Esophagus muscularis mucosa (tissue), 4 donors: ENCODE data around the gene STARD6. TPM values are rescaled to one million over a fixed set of nuclear protein-coding genes. Genes with fewer than 3 reads are reported as not detected.
"Not testable (repeated sequence)": the region's sequence is repeated elsewhere in the genome, so short reads cannot be mapped to it uniquely, and the experiment has no call there.

ENCODE experiments used
- DNase-seq: peaks from one replicate; pipeline ENCODE4 v3.0.0-alpha.2; 2017; ENCODE audit errors: extremely low spot score
- H3K27ac ChIP-seq, 4 donors: fragments of 200-600 bp; sonication (generic); replicated peaks in 1 of 4; 1 replicate in 3 of 4; 2 replicates in 1 of 4; pipeline ENCODE4 v1.5.1; 2016 to 2019; ENCODE audit warnings: mild to moderate bottlenecking in 1 of 4
- H3K27me3 ChIP-seq, 4 donors: fragments of 200-600 bp; sonication (generic); one replicate each; pipeline versions ENCODE4 v1.5.1 to v1.6.0; 2016 to 2019
- H3K36me3 ChIP-seq, 4 donors: fragments of 200-600 bp; sonication (generic); one replicate each; pipeline ENCODE4 v1.5.1; 2016 to 2019
- H3K4me1 ChIP-seq, 4 donors: fragments of 200-600 bp; sonication (generic); one replicate each; pipeline ENCODE4 v1.5.1; 2016 to 2019
- H3K4me3 ChIP-seq, 4 donors: fragments of 200-600 bp; sonication (generic); 1 replicate in 2 of 4; 2 replicates in 2 of 4; pipeline ENCODE4 v1.5.1; 2016 to 2019; ENCODE audit warnings: mild to moderate bottlenecking in 4 of 4, moderate library complexity in 1 of 4
- H3K9me3 ChIP-seq, 4 donors: fragments of 200-600 bp; sonication (generic); 1 replicate in 3 of 4; 2 replicates in 1 of 4; pipeline ENCODE4 v1.5.1; 2016 to 2019
- CTCF ChIP-seq, 3 experiments: fragments of 200-600 bp in 2 of 3; fragments of 450-650 bp in 1 of 3; sonication (generic) in 2 of 3; IDR thresholded peaks; one replicate each; pipeline ENCODE4 v1.5.1; 2017 to 2019; ENCODE audit warnings: antibody characterized with exemption in 3 of 3, mild to moderate bottlenecking in 2 of 3, moderate library complexity in 1 of 3
- EP300 ChIP-seq: sonication (generic); formaldehyde crosslinking; IDR thresholded peaks from one replicate; pipeline ENCODE4 v1.6.1; 2017; ENCODE audit warnings: antibody characterized with exemption
- POLR2A ChIP-seq: fragments of 450-650 bp; IDR thresholded peaks from one replicate; pipeline ENCODE4 v1.6.1; 2017; ENCODE audit warnings: antibody characterized with exemption, moderate library complexity, mild to moderate bottlenecking, low read depth
- POLR2AphosphoS5 ChIP-seq, 2 donors: sonication (generic); formaldehyde crosslinking; IDR thresholded peaks; one replicate each; pipeline ENCODE4 v1.6.1; 2017; ENCODE audit warnings: antibody characterized with exemption in 2 of 2
- WGBS: methylation state at CpG from one replicate; pipeline ENCODE4 v1.1.5; 2018; 5-methylcytosine and 5-hydroxymethylcytosine counted together
- intact Hi-C: fragments of 100-400 bp; cut with DNase I; formaldehyde crosslinking; loops from one replicate; pipeline ENCODE4 v1.15.1; 2023
- total RNA-seq, 4 donors: library from RNA; depleted of rRNA; stranded (reverse); fragments of >200 nt; gene quantifications; one replicate each; pipeline versions ENCODE4 v1.1.0 to v1.2.1, GENCODE V29; 2016

The STARD6 gene
- total RNA-seq, 4 donors from 2014 or later, result not detected

GRCh38 chr18:54303408-54303807, 54.2 kb downstream of the STARD6 start:
- no peak overlapping the region for H3K27ac ChIP-seq
- no peak overlapping the region for H3K4me3 ChIP-seq
- DNase-seq, result no peak
- H3K36me3 ChIP-seq, result no peaks in the 10 kb centered on the region
- TF ChIP-seq CTCF (IDR thresholded peaks at IDR 0.05) (no peak), POLR2AphosphoS5 (IDR thresholded peaks at IDR 0.05) (no peak), EP300 (no peak), POLR2A (no peak)
- no peaks in the 10 kb centered on the region for H3K4me1 ChIP-seq
- peaks cover 0 to 26% (median 24%) of the 10 kb centered on the region in 4 donors for H3K9me3 ChIP-seq
- intact Hi-C loops, result no loop called here
- H3K27me3 ChIP-seq, result no peaks in the 10 kb centered on the region

- H3K4me3 ChIP-seq, H3K27me3 ChIP-seq, H3K4me1 ChIP-seq, H3K27ac ChIP-seq, intact Hi-C loops, DNase-seq: not testable (repeated sequence)
- WGBS, result 95% methylated on average over 8 of the region's 8 CpGs
- Histone ChIP-seq H3K9me3 (peaks cover 0 to 26% (median 24%) of the 10 kb centered on the region in 4 donors), H3K36me3 (peaks cover 0 to 14% (median 10%) of the 10 kb centered on the region in 4 donors)
These were observed 58.7 kb downstream of the STARD6 start for GRCh38 chr18:54298991-54299390.

DNA sequence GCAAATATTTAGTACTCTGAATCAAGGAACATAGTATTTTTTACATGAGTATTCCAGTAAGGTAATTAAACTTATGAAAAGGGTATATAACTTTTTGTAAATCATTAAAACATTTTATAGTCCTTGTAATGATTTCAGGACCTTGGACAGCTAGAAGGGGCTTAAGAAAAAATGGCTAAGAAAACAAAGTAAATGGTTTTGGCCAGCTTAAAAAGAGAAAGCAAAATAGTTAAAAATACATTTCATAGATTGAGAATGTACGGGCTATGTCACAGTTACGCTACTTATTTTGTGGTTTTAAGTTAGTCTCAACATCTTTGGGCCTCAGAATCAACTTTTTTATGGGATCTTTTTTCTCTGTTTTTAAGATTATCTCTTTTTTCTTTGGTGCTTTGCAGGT, 61.6 kb downstream of the STARD6 start:
- Histone ChIP-seq H3K4me1 (no peaks in the 10 kb centered on the region), H3K4me3 (no peak overlapping the region), H3K27me3 (no peaks in the 10 kb centered on the region), H3K36me3 (peaks cover 8 to 21% (median 18%) of the 10 kb centered on the region in 4 donors), H3K9me3 (peaks cover 0 to 24% (median 21%) of the 10 kb centered on the region in 4 donors), H3K27ac (no peak overlapping the region)
- no peak for DNase-seq
- WGBS, result 96% methylated on average over 2 of the region's 2 CpGs
- TF ChIP-seq CTCF (IDR thresholded peaks at IDR 0.05) (no peak), POLR2AphosphoS5 (IDR thresholded peaks at IDR 0.05) (no peak), POLR2A (no peak), EP300 (no peak)
- intact Hi-C loops, result no loop called here

DNA sequence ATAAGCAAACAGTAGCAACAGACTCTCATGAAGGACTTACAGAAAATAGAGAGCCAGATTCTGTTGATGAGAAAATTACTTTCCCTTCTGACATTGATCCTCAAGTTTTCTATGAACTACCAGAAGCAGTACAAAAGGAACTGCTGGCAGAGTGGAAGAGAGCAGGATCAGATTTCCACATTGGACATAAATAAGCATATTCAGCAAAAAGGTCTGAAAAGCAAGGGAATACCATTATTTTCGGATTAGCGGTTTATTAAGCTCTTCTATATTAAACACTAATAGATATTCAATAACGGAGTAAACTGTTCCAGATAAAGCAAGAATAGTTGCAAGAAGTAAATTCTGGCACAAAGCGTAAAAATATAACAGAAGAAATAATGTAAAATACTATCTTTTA, 63.4 kb downstream of the STARD6 start:
- intact Hi-C loops, result no loop called here
- Histone ChIP-seq H3K36me3 (peaks cover 8 to 37% (median 29%) of the 10 kb centered on the region in 4 donors), H3K4me1 (no peaks in the 10 kb centered on the region), H3K4me3 (no peak overlapping the region), H3K27me3 (no peaks in the 10 kb centered on the region), H3K27ac (no peak overlapping the region), H3K9me3 (peaks cover 0 to 7% (median 5%) of the 10 kb centered on the region in 4 donors)
- no peak for DNase-seq
- 97% methylated on average over 4 of the region's 4 CpGs for WGBS
- TF ChIP-seq CTCF (IDR thresholded peaks at IDR 0.05) (no peak), EP300 (no peak)

DNA sequence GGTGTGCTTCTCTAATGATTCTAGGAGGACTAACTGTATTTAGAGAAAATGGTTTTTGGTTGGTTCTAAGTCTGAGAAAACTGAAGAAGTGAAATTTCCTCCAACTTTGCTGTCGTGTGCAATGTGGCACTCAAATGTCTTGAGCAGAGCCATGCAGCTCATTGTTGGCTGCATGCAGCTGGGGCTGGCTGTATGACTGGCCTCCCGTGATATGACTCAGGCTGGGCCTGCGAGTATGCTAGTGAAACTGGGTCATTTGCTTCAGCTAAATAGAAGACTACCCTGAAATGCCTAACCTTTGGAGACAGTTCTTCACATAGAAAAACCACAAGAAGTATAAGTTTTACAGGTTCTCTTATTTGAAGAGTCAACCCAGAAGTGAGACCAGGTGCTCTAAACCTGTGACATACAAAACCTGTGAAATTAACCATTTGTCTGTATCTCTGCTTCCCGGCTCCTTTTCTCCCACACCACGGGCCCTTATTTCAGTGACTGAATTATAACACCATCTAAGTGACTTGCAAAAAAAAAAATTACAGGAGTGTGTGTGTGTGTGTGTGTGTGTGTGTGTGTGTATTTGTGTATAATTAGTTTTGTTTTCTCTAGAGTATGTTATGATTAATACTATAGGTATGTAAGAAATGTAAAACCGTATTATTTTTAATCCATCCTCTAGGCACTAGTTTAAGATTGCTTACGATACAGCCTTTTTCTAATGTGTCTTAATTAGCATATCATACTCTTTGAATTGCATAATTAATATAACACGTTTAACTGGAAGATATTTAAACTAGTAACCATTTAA, 72.5 kb downstream of the STARD6 start:
- no peaks in the 10 kb centered on the region for H3K9me3 ChIP-seq
- peaks cover 40 to 87% (median 57%) of the 10 kb centered on the region in 4 donors for H3K36me3 ChIP-seq
- H3K4me1 ChIP-seq, result no peaks in the 10 kb centered on the region
- H3K4me3 ChIP-seq, result no peak overlapping the region
- no peaks in the 10 kb centered on the region for H3K27me3 ChIP-seq
- H3K27ac ChIP-seq, result no peak overlapping the region
- no peak for DNase-seq
- 77% methylated on average over 8 of the region's 8 CpGs for WGBS
- intact Hi-C loops, result no loop called here
- no peak for TF ChIP-seq CTCF (IDR thresholded peaks at IDR 0.05)
- no peak for TF ChIP-seq POLR2A
- TF ChIP-seq POLR2AphosphoS5 (IDR thresholded peaks at IDR 0.05), result no peak
